ENCODE measurements around the gene DTNA. TPM values are rescaled to one million over a fixed set of nuclear protein-coding genes. Genes with fewer than 3 reads are reported as not detected.
A peak's percentile ranks its signal among the peaks of the same experiment; 100 is the strongest.

DTNA gene
- total and polyA plus RNA-seq, 2 donors from 2014 or later: 6.2 to 22.3 TPM

DNA sequence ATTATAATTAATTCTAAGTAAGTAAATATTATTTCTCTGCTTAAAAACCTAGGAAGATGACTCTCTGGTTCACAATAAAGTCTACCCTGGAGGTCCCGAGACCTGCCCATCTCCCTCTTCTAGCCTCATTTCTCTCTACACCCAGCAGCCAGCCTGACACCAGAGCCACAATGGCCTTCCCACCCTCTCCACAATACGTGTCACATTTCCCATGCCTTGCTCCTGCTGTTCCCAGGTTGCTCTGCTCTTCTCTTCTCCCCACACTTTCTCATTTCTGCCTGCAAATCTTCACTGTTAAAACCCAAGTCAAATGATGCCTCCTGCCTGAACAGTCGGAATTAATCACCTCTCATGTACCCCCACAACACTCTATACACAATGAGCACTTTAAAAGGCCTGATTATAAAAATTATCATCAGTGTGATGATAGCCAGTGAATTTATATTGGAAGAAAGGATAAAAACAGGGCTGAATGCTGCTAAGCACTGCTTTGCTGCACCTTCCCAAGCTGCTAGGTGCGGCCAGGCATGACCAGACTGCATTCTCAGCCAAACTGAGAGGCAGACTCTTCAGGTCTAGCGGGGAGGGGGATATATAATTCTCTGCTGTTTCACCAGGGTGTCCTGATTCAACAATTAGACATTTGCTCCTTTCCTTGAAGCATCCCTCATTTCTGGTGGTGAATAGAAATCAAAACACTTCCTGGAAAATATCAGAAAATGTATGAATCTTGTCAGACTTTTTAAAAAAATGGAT, 160.6 kb downstream of the DTNA start:
- Histone ChIP-seq H3K27me3 (ENCODE audit: control insufficient read depth, insufficient read depth, low read length) (no peaks in the 10 kb centered on the region), H3K4me3 (ENCODE audit: low read length in 3 of 3) (no peak overlapping the region), H3K36me3 (ENCODE audit: control insufficient read depth in 2 of 3, insufficient read depth in 3 of 3, low read length in 3 of 3) (no peaks in the 10 kb centered on the region), H3K9ac (ENCODE audit: low read length in 3 of 3) (no peak overlapping the region), H3K27ac (ENCODE audit: low read depth in 2 of 2, low read length in 2 of 2) (no peak overlapping the region), H3K9me3 (ENCODE audit: control insufficient read depth in 2 of 3, insufficient read depth in 1 of 3, low read length in 3 of 3) (no peaks in the 10 kb centered on the region), H3K4me1 (ENCODE audit: control insufficient read depth in 2 of 3, insufficient read depth in 2 of 3, low read depth in 1 of 3, low read length in 3 of 3) (no peaks in the 10 kb centered on the region)
- TF ChIP-seq, protein P1, sequence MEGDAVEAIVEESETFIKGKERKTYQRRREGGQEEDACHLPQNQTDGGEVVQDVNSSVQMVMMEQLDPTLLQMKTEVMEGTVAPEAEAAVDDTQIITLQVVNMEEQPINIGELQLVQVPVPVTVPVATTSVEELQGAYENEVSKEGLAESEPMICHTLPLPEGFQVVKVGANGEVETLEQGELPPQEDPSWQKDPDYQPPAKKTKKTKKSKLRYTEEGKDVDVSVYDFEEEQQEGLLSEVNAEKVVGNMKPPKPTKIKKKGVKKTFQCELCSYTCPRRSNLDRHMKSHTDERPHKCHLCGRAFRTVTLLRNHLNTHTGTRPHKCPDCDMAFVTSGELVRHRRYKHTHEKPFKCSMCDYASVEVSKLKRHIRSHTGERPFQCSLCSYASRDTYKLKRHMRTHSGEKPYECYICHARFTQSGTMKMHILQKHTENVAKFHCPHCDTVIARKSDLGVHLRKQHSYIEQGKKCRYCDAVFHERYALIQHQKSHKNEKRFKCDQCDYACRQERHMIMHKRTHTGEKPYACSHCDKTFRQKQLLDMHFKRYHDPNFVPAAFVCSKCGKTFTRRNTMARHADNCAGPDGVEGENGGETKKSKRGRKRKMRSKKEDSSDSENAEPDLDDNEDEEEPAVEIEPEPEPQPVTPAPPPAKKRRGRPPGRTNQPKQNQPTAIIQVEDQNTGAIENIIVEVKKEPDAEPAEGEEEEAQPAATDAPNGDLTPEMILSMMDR (IDR thresholded peaks at IDR 0.05; ENCODE audit: borderline replicate concordance, extremely low read depth, insufficient read depth): no peak
- FAIRE-seq (no peak), DNase-seq (peak in 4 of 5 donors; percentile 28 to 60 (median 43))
- intact Hi-C loops (cut with DNase I): no loop called here

DNA sequence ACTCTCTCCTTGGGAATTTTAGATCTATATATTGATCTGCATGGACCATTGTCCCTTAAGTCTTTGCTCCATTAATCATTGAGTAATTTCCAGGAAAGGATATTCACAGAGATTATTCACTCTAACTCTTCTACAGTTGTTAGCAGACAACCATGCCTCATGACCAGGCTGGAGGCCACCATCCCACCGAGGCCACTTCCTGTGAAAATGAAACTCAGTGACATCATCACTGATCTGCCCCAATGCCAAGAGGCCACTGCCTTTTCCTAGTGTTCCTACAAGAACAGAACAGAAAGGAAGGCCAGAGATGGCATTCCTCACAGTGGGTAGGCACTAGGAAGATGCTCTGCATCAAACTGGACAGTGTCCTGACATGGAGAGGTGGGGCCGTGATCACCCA, 161.3 kb downstream of the DTNA start:
- FAIRE-seq (no peak), DNase-seq (peak in 1 of 5 donors; percentile 10)
- Histone ChIP-seq H3K36me3 (ENCODE audit: control insufficient read depth in 2 of 3, insufficient read depth in 3 of 3, low read length in 3 of 3) (no peaks in the 10 kb centered on the region), H3K4me3 (ENCODE audit: low read length in 3 of 3) (no peak overlapping the region), H3K9ac (ENCODE audit: low read length in 3 of 3) (no peak overlapping the region), H3K9me3 (ENCODE audit: control insufficient read depth in 2 of 3, insufficient read depth in 1 of 3, low read length in 3 of 3) (no peaks in the 10 kb centered on the region), H3K4me1 (ENCODE audit: control insufficient read depth in 2 of 3, insufficient read depth in 2 of 3, low read depth in 1 of 3, low read length in 3 of 3) (no peaks in the 10 kb centered on the region), H3K27me3 (ENCODE audit: control insufficient read depth, insufficient read depth, low read length) (no peaks in the 10 kb centered on the region), H3K27ac (ENCODE audit: low read depth in 2 of 2, low read length in 2 of 2) (no peak overlapping the region)
- TF ChIP-seq, protein P1 (IDR thresholded peaks at IDR 0.05; ENCODE audit: borderline replicate concordance, extremely low read depth, insufficient read depth): no peak
- intact Hi-C loops (cut with DNase I): no loop called here

DNA sequence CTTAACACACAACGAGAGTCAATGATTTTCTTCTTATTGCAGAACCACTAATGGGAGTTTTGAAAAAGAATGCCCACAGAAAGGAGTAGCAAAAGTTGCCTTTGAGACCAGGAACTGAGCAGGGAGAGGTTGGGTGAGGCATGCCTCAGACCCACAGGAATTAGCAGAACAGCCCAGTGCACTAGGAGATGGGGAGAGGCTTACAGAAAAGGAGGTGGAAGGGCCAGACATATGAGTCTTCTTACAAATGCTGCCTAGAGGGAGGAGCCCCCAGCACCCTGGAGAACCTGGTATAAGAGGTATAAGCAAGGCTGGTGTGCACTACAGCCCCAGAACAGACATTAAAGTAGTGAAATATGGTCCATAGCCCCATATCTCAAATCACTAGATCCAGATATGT, 162.0 kb downstream of the DTNA start:
- H3K4me1 ChIP-seq (ENCODE audit: control insufficient read depth in 2 of 3, insufficient read depth in 2 of 3, low read depth in 1 of 3, low read length in 3 of 3): no peaks in the 10 kb centered on the region
- no peaks in the 10 kb centered on the region for H3K27me3 ChIP-seq (ENCODE audit: control insufficient read depth, insufficient read depth, low read length)
- TF ChIP-seq, protein P1 (IDR thresholded peaks at IDR 0.05; ENCODE audit: borderline replicate concordance, extremely low read depth, insufficient read depth): no peak
- no peak overlapping the region for H3K27ac ChIP-seq (ENCODE audit: low read depth in 2 of 2, low read length in 2 of 2)
- FAIRE-seq (no peak), DNase-seq (no peak)
- no peaks in the 10 kb centered on the region for H3K9me3 ChIP-seq (ENCODE audit: control insufficient read depth in 2 of 3, insufficient read depth in 1 of 3, low read length in 3 of 3)
- H3K4me3 ChIP-seq (ENCODE audit: low read length in 3 of 3): no peak overlapping the region
- intact Hi-C loops (cut with DNase I): no loop called here
- H3K36me3 ChIP-seq (ENCODE audit: control insufficient read depth in 2 of 3, insufficient read depth in 3 of 3, low read length in 3 of 3): no peaks in the 10 kb centered on the region
- no peak overlapping the region for H3K9ac ChIP-seq (ENCODE audit: low read length in 3 of 3)
